ENCODE results near the gene NXPH3.
"Not testable (repeated sequence)": the region's sequence is repeated elsewhere in the genome, so short reads cannot be mapped to it uniquely, and the experiment has no call there.

The NXPH3 gene

DNA sequence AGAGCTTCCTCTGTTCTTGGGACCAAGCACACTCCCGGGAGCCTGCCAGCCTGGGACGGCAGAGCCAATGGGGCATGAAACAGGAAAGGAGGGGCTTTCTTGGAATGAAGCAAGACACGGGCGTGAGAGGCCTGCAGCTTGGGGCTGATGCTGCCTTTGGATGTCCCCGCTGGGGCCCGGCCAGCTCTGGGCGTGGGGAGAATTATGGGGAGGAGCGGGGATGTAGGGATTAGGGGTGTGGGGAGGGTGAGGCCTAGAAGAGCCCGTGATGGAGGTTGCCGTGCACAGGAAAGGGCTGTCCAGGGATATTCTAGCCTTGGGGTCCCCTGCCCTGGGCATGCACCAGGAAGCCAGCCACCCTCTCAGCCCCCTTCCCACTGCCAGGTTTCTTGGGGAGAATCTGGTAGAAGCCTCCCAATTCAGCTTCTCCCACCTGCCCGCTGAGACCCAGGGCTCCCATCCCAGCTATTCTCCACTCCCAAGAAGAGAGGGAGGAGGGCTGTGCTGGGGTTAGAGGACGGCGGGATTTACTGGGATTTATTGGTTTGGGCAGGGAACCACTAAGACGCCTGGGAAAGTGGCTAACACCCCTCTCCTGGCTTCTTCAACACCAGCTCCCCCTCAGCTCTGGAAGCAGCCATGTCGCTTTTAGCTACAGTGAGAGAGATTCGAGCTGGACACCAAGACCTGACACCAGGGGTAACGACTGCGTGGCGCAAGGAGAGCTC lies 20.0 kb upstream of the NXPH3 start:
- no peak for DNase-seq

DNA sequence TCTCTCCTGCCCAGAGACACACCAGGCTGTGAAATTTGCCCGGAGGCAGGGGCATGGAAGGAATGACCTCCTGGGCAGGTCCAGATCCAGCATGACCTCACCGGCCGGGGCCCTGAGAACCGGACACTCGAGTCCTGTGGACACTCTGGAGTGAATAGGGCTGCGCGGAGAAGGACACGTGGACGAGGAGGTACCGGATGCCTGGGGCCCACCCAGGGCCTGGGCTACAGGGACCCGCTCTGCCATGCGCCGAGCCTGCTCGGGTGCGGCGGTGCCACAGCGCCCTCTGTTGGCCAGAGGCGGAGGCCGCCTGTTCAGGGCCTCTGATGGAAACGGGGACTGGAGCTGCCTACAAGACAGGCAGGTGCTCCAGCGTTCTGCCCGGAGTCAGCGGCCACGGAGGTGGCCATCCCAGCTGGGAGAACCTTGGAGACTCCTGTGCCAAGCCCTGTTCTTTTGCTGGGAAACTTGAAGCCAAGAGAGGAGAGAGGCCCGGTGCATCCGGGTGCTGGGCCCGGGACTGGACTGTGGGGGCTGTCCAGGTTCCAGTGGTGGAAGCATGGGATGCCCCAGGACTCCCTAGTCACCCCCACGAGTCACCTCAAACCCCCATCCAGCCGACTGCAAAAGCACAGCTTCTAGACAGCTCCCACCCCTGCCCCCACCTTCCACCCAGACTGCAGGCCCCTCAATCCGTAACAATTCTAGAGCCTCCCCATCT lies 19.3 kb upstream of the NXPH3 start:
- peak; percentile 79 for DNase-seq

DNA sequence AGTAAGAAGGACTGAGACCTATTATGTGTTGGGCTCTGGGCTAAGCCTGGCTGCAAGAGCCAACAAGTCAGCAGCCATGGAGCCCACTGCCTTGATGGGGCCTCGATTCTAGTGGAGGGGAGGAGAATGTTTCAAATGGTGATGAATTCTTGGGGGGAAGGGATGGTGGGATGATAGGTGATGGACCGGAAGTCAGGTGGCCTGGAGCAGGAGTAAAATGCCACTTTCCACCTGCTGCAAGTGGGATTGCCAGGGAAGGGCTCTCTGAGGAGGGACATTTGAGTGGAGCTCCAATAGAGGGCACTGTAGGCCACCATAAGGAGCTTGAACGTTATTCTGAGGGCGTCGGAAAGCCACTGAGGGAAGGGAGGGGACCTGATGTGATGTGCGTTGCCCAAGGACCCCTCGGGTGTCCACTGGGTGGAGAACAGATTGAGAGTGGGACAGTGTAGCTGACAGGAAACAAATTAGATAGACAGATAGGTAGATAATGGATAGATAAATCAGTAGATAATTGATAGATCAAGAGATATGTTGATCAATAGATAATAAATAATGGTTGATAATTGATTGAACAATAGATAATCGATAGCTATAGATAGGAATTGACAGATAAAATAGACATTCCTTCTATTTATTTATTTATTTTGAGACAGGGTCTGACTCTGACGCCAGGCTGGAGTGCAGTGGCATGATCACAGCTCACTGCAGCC lies 18.2 kb upstream of the NXPH3 start:
- DNase-seq, result peak; percentile 35

DNA sequence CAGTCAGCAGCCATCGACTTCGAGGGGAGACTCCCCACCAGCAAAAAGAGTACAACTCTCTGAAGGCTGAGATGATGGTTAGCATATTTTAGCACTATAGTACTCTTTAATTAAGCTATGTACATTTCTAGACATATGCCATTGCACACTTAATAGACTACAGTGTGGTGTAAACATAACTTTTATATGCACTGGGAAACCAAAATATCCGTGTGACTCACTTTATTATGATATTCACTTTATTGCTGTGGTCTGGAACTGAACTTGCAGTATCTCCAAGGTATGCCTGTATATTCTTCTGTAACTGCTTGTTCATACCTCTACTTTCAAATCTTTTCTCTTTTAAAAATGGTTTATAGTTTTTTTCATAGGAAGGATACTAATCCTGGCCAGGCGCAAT lies 11.0 kb upstream of the NXPH3 start:
- no peak for DNase-seq

DNA sequence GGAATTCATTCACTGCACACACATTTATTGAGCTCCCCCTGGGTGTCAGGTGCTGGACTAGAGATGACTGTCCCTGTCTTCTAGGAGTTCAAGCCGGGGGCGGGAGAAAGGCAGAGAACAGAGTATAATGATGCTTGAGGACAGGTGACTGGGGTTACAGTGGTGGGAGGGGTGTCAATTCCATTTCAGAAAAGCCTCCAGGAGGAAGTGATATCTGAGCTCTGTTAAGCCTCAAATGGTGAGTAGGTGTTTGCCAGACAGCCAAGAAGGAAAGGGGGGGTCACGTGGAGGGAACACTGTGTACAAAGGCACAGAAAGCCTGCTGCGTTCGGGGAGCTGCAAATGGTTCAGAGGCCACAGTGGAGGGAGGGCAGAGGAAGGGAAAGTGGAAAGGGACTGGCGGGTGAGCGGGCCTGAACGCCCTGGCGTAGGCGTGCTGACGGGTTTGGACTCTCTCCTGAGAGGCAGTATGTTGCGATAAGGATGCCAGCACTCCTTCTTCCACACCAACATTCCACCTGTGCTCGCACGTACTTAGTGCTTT lies 9.7 kb upstream of the NXPH3 start:
- DNase-seq, result no peak

DNA sequence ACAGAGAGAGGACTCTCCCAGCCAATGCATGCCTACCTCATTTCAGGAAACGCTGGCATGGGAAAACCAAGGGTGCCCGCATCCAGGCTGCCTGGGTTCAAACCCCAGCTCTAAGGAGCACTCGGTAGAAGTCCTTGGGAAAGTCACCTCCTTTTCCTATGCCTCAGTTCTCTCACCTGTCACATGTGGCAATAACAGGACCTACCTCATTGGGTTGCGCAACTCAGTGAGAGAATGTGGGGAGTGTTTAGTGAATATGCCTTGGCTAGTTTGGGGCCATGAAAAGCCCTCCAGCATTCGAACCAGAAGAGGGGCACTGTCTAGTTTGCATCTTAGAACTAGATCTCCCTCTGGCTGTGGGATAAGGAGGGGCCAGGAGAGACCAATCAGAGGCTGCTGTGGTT lies 9.0 kb upstream of the NXPH3 start:
- no peak for DNase-seq

DNA sequence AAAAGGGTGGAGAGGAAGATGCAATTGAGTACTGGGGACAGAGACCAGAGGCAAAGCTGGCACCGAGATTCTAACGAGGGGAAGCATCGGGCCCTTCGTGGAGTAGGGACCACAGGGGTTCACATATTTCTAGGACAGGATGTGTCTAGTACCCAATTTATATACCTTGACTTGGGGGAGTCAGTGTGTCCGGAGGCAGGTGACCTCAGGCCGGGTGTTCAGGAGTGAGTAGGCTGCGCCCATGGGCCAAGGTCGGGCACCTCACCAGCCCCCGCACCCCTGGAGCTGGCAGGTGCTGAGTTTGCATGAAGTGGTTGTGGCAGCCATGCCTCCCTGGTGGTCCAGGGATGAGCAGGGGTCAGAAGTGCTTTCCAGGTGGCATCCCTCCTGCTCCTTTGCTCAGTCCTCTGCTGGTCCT lies 8.6 kb upstream of the NXPH3 start:
- DNase-seq, result no peak

DNA sequence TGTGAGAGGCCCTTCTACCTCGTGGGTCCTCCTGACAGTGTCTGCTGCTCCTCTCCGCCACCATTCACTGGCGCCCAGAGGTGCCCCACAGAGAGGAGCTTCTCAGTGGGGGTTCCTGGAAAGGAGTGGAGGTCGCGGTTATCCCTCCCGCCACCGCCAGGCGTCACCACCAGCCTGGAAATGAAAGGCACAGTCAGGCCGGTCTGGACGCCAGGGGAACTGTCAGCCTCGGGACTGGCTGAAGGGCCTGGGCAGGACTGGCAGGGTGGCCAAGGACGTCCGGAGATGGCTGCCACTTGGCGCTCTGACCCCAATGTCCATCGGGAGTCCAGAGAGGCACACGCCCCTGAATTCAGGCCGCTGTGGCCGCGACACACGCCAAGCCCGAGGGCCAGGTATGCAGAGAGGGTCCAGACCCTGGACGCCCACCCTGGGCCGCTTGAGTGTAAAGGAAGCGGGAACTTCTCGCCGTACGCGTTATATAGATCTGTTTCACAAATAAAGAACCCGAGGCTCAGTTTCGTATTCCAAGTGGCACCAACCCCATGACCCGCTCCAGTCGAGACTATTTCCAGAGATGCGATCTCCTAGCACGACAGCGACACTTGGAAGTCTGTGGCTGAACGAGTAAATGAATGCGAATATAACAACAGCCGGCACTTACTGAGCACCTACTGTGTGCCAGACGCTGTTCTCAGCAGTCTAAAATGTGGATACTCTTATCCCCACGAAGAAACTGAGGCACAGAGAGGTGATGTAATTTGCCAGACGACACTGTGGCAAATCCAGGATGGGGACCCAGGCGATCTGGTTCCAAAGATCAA lies 7.6 kb upstream of the NXPH3 start:
- peak; percentile 83 for DNase-seq

DNA sequence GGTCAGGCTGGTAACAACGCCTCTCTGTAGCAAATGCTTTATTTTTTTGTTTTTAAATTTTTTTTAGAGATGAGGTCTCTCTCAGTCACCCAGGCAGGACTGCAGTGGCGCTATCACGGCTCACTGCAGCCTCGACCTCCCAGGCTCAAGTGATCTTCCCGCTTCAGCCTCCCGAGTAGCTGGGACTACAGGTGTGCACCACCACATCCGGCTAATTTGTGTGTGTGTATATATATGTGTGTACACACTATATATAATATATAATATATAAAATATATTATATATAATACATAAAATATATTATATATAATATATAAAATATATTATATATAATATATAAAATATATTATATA lies 7.0 kb upstream of the NXPH3 start:
- DNase-seq, result not testable (repeated sequence)

DNA sequence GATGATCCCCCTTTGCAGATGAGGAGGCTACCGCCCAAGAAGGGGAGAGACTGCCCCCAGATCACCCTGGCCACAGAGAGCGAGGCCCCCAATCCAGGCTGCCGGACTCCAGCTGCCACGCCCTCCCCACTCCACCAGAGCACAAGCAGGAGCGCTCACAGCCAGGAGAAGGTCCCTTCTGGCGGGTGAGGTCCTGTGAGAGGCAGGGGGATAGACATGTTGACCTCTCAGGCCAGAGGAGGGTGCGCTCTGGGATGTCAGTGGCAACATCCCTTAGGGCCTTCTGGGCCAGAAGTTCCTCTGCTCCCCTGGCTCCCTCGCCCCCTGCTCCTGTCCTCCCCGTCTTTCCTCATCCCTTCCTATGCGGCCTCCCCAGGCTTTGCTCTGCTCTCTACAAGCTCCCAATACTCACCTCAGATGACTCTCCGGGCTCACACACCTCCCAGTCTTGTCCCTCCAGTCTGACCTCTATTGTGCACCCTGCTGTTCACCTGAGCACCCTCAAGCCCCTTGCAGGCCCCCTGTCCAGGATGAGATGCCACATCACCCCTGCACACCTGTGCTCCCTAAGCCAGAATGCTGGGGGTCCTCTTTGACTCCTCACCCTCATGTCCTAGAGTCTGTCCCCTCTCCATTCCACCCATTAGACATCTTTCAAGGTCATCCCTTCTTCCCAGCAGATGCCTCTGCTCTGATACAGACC lies 5.0 kb upstream of the NXPH3 start:
- no peak for DNase-seq

DNA sequence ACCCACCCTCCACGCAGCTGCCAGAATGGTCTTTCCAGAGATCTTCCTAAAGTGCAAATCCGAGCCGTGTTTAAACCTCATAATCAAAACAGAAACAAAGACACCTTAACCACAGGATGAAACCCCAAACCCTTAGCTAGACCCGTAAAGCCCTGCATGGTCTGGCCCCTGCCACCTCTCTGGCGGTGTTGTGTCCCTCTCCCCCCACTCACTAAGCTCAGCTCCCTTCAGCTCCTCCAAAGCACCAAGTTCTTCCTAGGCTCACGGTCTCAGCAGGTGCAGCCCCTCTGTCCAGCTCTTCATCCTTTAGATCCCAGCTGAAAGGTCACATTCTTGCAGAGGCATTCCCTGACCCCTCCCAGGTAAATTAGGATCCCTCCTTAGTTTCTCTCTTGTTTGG lies 4.4 kb upstream of the NXPH3 start:
- DNase-seq, result no peak

DNA sequence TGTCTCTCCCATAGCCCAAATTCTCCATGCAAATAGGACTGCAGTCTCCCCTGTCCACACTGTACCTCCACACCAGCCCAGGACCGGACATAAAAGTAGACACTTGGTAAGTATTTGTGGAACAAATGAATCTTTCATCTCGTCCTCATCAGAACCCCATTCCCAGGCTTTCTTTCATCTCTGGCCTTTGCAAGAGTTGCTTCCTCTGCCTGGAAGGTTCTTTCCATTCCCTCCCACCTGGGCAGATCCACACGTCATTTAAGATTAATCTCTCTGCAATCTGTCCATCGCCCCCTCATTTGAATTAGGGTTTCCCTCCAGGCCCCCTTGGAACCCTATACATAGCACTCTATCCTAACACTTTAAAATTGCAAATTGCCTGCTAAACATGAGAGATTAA lies 3.9 kb upstream of the NXPH3 start:
- no peak for DNase-seq

DNA sequence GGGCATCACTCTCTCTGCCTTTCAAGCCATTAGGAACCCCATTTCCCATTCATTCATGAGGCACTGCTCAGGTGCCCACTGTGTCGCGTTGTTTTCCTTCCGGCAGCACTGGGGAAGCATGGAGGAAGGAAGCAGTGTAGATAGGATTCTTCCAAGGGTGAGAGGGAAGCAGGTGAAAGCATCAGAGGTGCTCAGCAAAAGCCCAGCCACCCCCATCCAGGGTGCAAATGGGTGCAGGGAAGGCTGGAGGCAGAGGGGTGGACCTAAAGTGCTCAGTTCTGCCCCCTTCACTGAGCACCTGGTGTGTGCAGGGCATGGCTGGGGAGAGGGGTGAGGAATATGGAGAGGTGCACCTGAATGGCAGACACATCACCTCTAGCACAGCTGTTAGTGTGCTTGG lies 3.4 kb upstream of the NXPH3 start:
- DNase-seq, result no peak

DNA sequence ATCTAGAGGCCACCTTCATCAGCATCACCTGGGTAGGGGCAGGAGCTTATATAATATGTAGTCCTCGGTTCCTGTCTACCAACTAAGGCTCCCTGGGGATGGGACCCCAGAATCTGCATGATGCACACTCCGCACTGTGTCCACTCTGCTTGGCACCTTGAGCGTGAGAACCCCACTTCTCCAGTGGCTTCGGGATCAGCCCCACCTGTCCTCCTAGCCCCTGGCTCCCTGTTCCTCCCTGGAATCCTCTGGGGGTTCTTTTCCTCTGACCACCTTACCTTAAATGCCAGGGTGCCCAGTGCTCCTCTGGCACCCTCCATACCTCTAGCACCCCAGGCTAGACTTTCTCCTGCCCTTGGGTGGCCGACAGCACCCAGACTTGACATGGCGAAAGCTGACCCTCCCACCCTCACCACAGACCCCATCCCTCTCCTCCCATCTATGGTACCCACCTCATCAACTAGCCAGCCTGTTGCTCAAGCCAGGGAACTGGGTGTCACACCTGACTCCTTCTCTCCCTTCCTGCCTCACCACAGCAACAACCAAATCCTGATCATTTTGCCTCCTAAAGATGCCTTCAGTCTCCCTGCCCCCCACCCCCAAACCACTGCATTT lies 2.8 kb upstream of the NXPH3 start:
- DNase-seq, result no peak

DNA sequence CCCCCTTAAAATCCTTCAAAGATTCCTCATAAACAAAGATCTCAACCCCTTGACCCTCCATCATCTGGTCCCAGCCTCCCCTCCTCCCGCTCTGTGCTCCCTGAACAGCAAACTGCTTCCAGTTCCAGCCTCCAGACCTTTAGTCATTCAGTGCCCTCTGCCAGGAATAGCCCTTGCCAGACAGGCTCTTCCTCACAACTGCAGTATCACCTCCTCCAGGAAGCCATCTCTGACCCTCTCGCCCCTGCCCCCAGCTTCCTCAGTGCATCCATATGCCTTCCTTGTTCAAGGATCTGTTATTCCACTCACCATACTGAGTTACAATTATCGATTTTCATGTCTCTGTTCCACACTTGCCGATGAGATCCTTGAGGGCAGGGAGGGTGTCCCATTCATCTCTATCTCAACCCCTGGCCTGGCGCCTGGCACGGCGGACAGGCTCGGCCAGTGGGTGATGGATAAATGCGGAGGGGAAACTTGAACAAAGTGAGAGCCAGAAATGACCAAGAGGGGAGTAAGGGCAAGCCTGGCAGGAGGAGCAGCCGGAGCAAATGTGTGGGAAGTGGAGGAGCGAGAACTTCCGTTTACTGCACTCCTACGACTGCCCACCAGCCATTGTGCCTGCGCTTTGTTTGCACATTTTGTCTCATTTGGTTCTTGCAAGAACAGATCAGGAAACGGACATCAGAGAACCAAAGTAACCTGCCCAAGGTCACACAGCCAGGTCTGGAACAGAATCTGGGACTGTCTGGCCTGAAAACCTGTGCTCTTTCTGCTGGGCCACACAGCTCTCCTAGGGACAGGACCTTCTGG lies 2.0 kb upstream of the NXPH3 start:
- no peak for DNase-seq

DNA sequence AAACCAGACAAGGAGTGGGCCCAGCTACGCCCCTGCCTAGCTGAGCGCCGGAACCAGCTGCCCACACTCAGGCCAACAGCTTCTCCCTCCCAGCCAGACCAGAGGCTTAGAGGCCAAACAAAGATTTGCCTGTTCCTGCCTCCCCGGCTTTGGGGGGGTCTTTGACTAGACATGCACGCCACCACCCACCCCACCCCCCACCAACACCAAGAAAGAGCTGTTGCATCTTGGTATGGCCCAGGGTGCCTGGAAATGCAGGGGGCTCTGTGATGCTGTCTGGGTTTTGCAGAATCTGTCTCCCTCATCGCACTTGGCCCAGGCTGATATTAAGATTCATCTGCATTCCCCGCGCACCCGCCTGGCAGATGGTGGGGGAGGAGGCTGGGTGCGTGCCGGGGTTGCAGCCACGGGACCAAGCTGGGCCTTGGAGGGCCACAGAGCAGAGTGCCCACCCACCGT lies 1.3 kb upstream of the NXPH3 start:
- no peak for DNase-seq

DNA sequence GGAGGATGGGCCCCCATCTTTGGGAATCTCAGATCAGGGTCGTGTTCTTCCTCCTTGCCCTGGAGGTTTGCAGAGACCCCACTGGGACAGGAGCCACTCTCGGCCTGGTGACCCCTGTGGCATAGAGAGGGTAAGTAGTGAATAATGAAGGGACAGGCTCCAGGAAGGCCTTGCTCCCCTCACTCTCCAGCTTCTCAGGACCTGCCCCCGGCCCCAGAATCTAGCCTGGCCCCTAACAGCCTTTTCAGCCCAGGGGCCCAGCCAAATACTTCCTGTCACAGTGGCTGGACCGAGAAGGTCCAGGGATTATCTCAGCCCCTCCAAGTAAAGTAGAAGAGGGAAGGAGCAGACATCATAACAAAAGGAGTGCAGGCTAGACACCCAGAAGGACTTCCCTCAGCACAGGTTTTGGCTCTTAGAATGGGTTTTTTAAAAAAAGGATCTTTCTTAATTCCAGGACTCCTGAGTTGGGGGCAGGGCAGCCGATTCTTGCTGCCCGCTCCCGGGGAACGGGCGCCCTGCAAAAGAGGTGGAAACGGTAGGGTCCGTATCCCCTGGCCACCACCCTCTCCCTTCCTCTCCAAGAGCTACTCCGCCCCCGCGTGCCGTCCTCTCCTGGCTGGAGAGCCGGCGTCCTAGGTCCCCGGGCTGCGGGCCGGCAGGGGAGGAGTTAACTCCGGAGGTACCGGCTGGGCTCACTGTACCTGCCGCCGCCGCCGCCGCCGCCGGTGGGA lies 559 bp upstream of the NXPH3 start:
- DNase-seq, result no peak

DNA sequence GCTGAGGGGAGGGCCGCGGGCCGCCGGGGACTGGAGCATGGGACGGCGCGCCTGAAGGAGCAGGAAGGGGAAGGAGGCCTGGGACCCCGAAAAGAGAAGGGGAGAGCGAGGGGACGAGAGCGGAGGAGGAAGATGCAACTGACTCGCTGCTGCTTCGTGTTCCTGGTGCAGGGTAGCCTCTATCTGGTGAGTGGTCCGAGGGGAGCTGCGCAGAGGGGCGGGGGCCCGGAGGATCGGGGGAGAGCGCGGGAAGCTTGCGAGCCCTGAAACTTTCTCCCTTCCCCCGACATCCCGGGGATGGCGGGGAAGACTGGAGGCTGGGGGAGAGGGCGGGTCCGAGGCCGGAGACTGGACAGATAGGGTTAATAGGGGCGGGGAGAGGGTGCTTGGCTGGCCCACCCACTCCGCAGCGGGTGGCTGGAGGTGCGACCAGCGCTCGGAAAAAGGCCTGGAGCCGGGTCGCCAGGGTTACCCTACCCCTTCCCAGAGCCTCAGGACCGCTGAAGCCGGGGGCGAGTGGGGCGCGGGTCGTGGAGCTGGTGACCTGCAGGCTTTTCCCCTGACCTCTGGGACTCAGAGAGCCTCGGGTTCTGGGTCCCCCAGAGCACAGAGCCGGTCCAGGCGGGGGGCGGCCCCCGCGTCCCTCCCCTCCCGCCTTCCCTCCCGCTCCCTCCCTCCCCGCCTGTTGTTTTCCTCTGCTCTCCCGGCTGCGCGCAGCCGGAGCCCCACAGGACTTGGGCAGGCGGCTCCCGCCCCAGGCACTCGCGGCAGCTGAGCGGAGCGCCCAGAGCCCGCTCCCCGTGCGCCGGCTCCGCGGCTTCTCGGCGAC lies 631 bp downstream of the NXPH3 start:
- DNase-seq, result no peak

Data from CD4-positive, alpha-beta T cell treated with Interleukin-15 for 1 hour (primary cell).